Subcutaneous adipose tissue (tissue), 4 donors: Measurements from ENCODE around the gene RREB1. TPM values are rescaled to one million over a fixed set of nuclear protein-coding genes. Genes with fewer than 3 reads are reported as not detected.

Experiments used
- total RNA-seq, 4 donors: library from RNA; depleted of rRNA; stranded (reverse); fragments of >200 nt; gene quantifications; one replicate each; pipeline ENCODE4 v1.1.0, GENCODE V29; 2016
- TF ChIP-seq, protein P1 (sequence below): fragments of 450-650 bp; IDR thresholded peaks from one replicate; pipeline ENCODE4 v1.5.1; 2016; ENCODE audit warnings: low read depth, mild to moderate bottlenecking, control low read depth, antibody characterized with exemption, moderate library complexity

Gene RREB1
- total RNA-seq, 4 donors from 2014 or later, result 33.0 to 61.0 (median 40.5) TPM

DNA sequence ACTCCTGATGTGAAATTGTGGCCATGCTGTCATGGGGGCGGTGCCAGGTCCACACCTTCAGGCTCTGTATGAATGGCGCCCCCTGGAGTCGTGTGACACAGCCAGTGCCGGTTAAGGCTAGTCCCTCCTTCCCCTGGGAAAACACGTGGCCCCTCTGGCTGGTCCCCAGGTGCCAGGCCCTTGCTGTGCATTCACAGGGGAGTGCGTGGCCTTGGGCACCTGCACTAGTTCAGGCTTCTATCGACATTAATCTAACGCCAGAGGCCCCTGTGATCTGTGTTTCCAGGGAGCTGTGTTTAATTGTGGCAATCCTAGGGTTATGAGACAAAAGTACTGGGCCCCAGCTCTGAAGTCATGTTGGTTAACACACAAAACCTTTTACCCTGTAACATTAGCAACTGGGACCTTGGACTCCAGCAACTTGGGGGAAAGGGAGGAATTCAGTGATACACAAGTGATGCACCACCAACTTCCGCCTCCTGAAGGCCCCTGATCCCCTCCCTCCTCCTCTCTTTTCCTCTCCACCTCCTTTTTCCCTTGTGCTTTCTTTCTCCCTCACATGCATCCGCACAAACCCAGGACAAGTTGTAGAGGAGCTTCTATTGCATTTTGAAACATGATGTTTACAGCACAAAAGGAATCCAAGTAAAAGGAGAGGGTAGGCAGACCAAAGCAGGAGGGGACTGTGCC, 131.3 kb downstream of the RREB1 start:
- TF ChIP-seq, protein P1, sequence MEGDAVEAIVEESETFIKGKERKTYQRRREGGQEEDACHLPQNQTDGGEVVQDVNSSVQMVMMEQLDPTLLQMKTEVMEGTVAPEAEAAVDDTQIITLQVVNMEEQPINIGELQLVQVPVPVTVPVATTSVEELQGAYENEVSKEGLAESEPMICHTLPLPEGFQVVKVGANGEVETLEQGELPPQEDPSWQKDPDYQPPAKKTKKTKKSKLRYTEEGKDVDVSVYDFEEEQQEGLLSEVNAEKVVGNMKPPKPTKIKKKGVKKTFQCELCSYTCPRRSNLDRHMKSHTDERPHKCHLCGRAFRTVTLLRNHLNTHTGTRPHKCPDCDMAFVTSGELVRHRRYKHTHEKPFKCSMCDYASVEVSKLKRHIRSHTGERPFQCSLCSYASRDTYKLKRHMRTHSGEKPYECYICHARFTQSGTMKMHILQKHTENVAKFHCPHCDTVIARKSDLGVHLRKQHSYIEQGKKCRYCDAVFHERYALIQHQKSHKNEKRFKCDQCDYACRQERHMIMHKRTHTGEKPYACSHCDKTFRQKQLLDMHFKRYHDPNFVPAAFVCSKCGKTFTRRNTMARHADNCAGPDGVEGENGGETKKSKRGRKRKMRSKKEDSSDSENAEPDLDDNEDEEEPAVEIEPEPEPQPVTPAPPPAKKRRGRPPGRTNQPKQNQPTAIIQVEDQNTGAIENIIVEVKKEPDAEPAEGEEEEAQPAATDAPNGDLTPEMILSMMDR, result no peak

DNA sequence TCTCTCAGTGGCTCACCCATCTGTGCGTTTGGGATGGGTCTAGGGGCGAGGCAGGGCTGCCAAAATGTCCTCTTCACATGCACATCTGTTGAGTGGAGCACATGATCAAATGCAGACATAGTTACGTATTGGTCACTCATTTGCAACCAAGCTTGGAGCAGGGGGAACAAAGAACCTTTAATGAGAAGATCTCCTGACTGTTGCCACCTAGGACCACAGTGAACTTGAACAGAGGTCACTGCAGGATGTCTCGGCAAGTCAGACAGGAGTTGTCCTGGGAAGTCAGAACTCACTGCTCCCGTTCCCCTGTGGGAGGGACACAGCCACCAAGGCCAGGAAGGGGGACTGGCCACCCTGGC, 131.8 kb downstream of the RREB1 start:
- TF ChIP-seq, protein P1, result no peak

DNA sequence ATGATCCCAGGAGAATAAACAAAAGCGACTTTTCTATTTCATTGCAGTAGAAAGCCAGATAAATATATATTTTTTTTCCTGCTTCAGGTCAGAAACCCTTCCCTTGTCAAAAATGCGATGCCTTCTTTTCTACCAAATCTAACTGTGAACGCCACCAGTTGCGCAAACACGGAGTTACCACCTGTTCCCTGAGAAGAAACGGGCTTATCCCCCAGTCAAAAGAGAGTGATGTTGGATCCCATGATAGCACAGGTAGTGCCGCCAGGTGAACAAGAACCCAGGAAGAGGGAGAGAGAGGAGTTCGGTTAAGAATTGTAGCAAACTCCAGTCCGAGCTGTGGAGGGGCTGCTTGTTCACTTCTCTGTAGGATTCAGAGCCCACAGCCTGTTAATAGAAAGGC, 132.6 kb downstream of the RREB1 start:
- TF ChIP-seq, protein P1, result no peak

DNA sequence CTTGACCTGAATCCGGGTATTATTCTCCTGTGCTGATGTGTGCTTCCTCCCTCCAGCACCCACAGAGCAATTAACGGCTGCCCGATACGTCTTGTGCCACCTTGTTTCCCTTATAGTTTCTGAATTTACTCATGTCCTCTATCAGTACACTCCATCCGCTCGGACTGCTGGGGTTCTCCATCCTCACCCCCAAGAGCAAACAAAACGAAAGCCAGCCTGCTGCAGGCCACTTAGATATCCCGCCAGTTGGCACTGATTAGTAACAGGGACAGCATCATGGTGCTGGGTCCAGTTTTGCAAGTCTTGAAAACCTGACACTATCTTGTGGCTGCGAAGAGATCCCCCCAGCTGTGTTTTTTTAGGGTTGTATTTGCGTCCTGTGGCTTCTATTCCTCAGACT, 133.4 kb downstream of the RREB1 start:
- TF ChIP-seq, protein P1, result no peak

DNA sequence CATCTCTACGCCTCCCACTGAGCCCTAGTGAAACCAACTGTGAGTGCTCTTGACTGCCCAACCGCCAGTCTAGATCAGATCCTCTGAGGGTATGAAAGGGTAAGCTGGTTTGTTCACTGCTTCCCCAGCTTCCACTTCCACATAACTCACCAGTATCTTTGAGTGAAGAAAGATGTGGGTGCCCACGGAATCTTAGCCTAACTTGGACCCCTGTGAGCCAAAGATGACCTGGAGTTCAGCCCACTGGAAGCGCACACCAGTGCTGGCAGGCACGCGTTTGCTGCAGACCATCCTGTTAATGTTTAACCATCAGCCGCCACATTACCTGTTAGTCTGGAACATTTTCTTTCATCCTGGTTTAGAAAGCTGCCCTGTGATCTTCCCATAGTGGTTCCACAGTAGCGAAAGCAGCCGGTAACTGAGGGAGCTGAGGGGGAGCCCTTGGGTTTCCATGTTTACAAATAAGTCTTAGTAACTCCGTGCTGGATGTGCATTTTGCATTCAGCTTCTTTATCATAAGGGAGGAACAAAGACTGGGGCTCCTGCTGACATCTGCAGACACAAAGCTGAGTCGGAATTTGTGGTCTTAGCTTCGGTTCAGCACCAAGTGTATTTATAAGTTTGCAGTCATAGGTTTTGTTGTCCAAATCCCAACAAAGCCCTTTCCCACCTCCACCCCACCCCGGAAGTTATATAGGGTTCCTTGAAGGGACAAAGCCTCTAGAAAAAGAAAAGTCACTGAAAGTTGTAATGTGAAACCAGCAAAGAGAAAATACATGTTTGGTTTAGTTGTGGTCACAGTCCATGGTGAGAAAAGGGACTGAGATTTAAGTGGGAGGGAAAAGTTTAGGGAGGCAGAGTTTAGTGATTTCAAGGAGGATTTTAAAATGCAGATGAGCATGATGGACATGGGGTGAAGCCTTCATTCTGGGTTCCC, 134.2 kb downstream of the RREB1 start:
- TF ChIP-seq, protein P1, result no peak

DNA sequence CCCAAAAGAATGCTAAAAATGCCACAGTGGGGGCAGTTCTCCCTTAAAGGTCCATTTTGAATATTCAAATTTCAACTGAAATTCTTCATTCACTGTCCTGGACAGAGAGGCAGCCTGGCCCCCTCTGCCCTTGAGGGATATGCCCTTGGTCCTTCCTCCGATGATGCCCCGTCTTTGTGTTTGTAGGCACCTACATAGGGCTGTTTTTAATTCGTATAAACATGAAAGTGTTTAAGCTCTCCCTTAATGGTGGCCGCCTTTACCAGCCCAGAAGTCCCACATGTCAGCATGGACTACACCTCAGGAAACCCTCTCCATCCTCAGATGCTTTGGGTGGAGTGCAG, 135.0 kb downstream of the RREB1 start:
- TF ChIP-seq, protein P1, result no peak

DNA sequence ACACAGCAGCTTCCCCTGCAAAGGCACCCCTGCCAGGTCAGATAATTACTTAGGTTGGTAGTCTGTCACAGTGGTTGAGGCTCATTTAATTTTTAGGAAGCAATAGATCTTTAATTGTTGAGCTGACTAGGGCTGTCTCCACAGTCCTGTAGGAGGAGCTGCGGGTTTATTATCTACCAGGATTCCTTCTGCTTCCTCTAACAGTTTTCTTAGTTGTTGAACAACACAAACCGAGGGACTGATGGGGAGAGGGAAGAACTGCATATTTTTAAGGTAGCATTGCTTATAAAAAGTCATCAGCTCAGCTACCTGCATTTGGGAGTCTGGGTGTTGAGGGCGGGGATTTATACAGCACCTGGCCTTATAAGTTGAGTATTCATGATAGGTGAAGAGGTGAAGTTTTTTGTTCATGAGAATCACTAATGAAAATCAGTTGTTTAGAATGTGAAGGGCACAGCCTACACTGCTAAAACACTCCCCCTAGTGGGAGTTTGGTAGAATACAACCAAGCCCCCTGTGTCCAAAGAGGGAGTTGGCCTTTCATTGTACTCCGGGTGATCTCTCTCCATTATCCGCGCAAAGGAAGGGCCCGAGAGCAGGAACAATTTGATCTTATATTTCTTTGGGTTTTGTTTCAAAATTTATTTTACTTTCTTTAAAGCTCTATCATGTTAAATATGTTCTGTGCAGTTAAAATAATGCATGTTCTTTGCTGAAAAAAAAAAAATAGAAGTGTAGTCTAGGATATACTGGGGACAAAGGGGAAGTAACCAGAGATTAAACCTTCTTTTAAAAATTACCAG, 135.6 kb downstream of the RREB1 start:
- TF ChIP-seq, protein P1, result no peak
